Lower leg skin (tissue), 4 donors: ENCODE measurements around the gene CD52. TPM values are rescaled to one million over a fixed set of nuclear protein-coding genes. Genes with fewer than 3 reads are reported as not detected.

Experiments
- DNase-seq, 2 donors: peaks; one replicate each; pipeline ENCODE4 v3.0.0-alpha.2; 2019; ENCODE audit warnings: low spot score in 2 of 2
- H3K4me3 ChIP-seq: fragments of 200-600 bp; sonication (generic); 2 replicates; pipeline ENCODE4 v1.5.1; 2017; ENCODE audit warnings: mild to moderate bottlenecking, low read depth; ENCODE audit not compliant: poor library complexity, severe bottlenecking
- POLR2A ChIP-seq, 2 donors: fragments of 450-650 bp; IDR thresholded peaks; one replicate each; pipeline ENCODE4 v1.6.1; 2016 to 2017; ENCODE audit warnings: antibody characterized with exemption in 2 of 2, mild to moderate bottlenecking in 1 of 2, moderate library complexity in 1 of 2
- WGBS, 2 donors: methylation state at CpG; one replicate each; pipeline ENCODE4 v1.1.5; 2018; 5-methylcytosine and 5-hydroxymethylcytosine counted together
- intact Hi-C: fragments of 100-400 bp; cut with DNase I; formaldehyde crosslinking; loops from one replicate; pipeline ENCODE4 v1.15.0; 2023; ENCODE audit warnings: low total_unique reads
- total RNA-seq, 4 donors: library from RNA; depleted of rRNA; stranded (reverse); fragments of >200 nt; gene quantifications; one replicate each; pipeline ENCODE4 v1.1.0, GENCODE V29; 2016
- TF ChIP-seq, protein P1 (sequence below), 3 donors: fragments of 450-650 bp; IDR thresholded peaks; one replicate each; pipeline ENCODE4 v1.5.1; 2016; ENCODE audit warnings: antibody characterized with exemption in 3 of 3, mild to moderate bottlenecking in 3 of 3, moderate library complexity in 2 of 3

CD52 gene
- total RNA-seq, 4 donors from 2014 or later = 2.0 to 6.1 (median 3.5) TPM; not detected in 1

DNA sequence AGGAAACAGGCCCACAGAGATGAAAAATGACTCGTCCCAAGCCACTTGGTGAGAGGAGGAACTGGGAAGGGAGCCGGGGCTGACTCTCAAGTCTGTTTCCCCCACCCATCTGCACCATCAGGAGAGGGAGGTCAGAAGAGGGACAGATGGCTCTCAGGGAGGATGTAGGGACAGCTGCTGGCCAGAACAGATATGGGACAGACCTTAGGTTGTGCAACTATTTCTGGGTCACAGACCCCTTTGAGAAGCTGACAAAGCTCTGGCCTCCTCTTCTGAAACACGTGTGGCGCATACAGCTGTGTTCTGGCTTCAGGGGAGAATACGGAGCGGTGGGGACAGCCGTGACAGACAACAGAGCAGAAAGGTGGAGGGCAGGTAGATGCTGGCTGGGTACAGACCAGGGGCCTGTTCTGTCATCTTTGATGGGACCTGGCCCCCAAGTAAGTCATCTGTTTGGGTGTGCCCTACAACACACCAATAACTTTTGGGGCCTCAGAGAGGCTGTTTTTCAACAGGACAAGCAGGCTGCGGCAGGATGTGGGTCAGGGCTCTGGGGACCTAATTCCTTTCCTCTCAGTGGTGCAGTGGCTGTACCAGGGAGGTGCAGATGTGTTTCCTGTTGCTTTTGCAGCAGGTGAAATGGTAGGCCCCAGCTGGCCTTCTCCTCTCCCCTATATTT, 30.6 kb upstream of the CD52 start:
- TF ChIP-seq, protein P1, sequence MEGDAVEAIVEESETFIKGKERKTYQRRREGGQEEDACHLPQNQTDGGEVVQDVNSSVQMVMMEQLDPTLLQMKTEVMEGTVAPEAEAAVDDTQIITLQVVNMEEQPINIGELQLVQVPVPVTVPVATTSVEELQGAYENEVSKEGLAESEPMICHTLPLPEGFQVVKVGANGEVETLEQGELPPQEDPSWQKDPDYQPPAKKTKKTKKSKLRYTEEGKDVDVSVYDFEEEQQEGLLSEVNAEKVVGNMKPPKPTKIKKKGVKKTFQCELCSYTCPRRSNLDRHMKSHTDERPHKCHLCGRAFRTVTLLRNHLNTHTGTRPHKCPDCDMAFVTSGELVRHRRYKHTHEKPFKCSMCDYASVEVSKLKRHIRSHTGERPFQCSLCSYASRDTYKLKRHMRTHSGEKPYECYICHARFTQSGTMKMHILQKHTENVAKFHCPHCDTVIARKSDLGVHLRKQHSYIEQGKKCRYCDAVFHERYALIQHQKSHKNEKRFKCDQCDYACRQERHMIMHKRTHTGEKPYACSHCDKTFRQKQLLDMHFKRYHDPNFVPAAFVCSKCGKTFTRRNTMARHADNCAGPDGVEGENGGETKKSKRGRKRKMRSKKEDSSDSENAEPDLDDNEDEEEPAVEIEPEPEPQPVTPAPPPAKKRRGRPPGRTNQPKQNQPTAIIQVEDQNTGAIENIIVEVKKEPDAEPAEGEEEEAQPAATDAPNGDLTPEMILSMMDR (IDR thresholded peaks at IDR 0.05) = no peak
- no peak for TF ChIP-seq POLR2A (IDR thresholded peaks at IDR 0.05)
- peak in 1 of 2 donors; percentile 75 for DNase-seq
- WGBS, 2 donors = 59 to 66% methylated on average over 8 of the region's 8 CpGs
- intact Hi-C loops = loop anchor here (5.0 kb wide), 1 partner anchor 35 kb away; no protein-coding TSS in a partner anchor
- no peak overlapping the region for H3K4me3 ChIP-seq

GRCh38 chr1:26287811-26288210, 29.9 kb upstream of the CD52 start:
- intact Hi-C loops = loop anchor here (5.0 kb wide), 1 partner anchor 34 kb away; no protein-coding TSS in a partner anchor
- no peak overlapping the region for H3K4me3 ChIP-seq
- 85% methylated on average over 5 of the region's 5 CpGs for WGBS, 2 donors
- TF ChIP-seq, protein P1 (IDR thresholded peaks at IDR 0.05) = no peak
- TF ChIP-seq POLR2A (IDR thresholded peaks at IDR 0.05) = no peak
- DNase-seq = no peak

DNA sequence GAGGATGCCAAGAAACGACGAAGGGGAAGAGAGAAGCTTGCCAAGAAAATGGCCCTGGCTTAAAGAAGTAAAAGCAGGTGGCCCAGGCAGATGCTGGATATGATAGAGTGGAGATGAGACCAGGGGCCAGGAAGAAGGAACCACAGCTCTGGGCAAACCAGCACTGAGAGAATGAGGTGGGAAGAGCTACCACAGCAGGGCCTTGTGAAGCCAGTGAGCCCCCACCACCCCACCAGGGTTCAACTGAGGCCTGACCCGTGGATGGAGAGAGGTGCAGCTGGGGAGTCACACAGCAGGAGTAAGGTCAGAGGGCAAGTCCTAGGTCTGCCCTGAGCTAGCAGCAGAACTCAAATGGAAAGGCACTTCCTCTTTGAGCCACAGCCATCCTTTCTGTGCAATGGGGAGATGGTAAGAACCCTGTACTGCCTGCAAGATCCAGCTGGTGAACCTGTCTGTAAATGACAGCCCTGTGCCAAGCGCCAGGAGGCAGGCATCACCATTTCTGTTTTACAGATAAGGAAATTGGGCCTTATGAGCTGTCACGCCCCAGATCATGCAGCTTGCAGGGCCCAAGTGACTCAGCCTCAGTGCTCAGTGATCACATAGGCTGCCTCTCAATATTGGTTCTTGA, 29.3 kb upstream of the CD52 start:
- no peak for TF ChIP-seq POLR2A (IDR thresholded peaks at IDR 0.05)
- TF ChIP-seq, protein P1 (IDR thresholded peaks at IDR 0.05) = no peak
- no peak for DNase-seq
- intact Hi-C loops = loop anchor here (5.0 kb wide), 1 partner anchor 34 kb away; no protein-coding TSS in a partner anchor
- no peak overlapping the region for H3K4me3 ChIP-seq
- 41% methylated on average over 5 of the region's 5 CpGs for WGBS, 2 donors

GRCh38 chr1:26289158-26290059, 28.3 kb upstream of the CD52 start:
- intact Hi-C loops = loop anchor here (5.0 kb wide), 1 partner anchor 33 kb away; no protein-coding TSS in a partner anchor
- no peak for TF ChIP-seq POLR2A (IDR thresholded peaks at IDR 0.05)
- TF ChIP-seq, protein P1 (IDR thresholded peaks at IDR 0.05) = no peak
- 83 to 88% methylated on average over 20 to 21 of the region's 21 CpGs for WGBS, 2 donors
- no peak for DNase-seq
- H3K4me3 ChIP-seq = no peak overlapping the region

DNA sequence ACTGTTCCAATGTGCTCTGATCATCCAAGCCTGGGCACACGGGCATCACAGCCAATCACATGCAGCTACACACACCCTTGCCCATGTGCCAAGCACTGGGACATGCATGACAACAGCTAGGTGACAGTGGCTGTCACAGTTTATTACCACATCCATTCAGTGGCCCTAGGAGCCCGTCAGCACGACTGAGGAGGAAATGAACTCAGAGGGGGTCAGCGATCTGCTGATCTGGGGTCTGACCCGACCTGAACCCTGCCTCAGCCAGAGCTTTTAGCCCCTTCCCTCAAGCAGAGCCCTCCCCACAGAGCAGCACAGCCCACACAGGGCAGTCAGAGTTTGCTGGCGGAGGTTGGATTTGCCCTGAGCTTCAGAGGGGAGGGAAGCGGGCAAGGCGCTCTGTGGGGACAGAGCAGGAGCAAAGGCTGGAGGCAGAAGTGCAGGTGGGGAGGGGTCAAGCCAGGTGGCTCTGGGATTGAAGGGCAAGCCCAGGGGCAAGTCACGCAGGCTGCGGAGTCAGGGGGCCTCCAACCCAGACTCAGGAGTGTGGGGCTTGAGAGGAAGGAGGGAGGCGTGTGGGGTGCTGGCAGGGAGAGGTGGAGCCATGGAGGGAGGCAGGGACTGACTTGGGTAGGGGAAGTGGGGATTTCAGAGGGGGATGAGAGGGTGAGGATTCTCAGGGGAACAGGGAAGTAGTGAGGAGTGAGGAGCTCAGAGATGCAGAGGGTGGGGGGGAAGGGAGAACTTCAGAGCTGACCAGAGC, 27.5 kb upstream of the CD52 start:
- intact Hi-C loops = no loop called here
- H3K4me3 ChIP-seq = no peak overlapping the region
- 72 to 77% methylated on average over 11 of the region's 11 CpGs for WGBS, 2 donors
- no peak for TF ChIP-seq POLR2A (IDR thresholded peaks at IDR 0.05)
- TF ChIP-seq, protein P1 (IDR thresholded peaks at IDR 0.05) = no peak
- DNase-seq = no peak
